GM19043 (cell line): ENCODE data around the gene NTN1.
"Not testable (repeated sequence)": the region's sequence is repeated elsewhere in the genome, so short reads cannot be mapped to it uniquely, and the experiment has no call there.

Experiments used
- ATAC-seq: cut with Tn5 transposase; IDR thresholded peaks from one replicate; pipeline ENCODE4 v1.9.1; 2021; ENCODE audit warnings: low read depth; ENCODE audit not compliant: unreplicated experiment

Gene NTN1

DNA sequence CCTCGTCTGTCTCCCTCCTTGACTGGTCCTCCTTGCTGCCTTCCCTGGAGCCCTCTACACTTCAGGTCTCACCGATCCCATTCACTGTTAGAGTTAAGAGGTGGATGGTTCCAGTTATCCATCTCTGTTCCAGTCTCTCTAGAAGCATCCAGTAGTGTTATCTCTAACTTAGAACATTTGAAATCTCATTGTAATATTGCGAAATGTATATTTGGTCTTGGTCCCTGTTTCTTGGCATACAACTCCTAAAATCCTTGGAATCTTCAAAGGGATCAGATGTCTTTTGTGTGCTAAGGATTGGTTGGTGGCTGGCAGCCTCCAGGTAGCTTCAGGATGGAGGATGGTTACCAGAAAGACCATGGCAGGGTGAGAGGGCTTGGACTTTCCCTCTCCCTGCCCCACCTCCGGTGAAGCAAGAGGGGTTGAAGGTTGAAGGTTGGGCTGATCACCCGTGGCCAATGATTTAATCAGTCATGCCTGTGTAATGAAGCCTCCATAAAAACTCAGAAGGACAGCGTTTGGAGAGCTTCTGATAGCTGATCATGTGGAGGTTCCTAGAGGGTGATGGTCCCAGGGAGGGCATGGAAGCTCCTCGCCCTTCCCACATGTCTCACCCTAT is 59.1 kb downstream of the NTN1 start:
- no peak for ATAC-seq

DNA sequence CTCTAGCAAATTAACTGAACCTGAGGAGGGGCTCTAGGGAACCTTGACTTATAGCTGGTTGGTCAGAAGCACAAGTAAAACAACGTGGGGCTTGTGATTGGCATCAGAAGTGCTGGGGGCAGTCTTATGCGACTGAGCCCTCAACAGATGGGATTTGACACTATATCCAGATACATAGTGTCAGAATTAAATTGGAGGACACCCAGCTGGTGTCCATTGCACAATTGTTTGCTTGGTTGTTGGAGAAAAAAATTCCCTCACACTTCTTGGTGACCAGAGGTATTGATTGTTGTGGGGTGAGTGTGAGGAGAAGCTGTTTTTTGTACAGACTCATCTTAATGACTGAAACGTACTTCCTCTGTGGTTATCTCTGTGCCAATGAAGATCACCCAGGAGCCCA is 59.7 kb downstream of the NTN1 start:
- no peak for ATAC-seq

DNA sequence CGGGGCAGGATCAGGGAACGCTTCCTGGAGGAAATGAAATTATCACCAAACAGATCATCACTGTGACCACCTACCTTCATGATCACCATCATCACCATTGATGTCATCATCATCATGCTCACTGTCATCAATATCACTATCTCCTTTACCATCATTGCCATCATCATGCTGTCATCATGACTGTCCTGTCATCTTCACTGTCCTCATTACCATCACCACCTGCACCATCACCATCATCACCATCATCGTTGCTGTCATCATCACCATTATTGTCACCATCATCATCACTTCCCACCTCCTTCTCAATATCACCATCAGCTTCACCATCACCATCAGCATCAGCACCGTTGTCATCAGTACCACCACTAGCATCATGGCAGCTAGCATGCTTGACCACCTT is 65.3 kb downstream of the NTN1 start:
- no peak for ATAC-seq

DNA sequence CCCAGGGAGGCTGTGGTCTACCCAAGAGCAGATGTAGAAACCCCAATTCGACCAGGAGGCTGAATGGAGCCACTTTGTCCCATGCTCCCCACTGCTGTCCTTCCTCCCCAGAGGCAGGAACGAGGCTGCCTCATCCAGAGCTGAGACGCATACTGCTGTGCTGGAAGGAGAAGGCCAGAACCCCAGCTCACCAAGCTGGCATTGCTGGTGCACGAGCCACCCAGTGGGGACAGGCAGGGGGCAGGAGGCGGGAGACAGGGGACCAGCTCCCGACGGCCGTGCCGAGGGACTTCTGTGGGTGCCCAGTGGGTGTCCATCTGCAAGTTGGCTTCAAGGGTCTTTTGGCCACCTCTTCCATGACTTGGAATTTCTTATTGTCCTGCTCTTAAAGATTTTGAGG is 66.6 kb downstream of the NTN1 start:
- no peak for ATAC-seq

DNA sequence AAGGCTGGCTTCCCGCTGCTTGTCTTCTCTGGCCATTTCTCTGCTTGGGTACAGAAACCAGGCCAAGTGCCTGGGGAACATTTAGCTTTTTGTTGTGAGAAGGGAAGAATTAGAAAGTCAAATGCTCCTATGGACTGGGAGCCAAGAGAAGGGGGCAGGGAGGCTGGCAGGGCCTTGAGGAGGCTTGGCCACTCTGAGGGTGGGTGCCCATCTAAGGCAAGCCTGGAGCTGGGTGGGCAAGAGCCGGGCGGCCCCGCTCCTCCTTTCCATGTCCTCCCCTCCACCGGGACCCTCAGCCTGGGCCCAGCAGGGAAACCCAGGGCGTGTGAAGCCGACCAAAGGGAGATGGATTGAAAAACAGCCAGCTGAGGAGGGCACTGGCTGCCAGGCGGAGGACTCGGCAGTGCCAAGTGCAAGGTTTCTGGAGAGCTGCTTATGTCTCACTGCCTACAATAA is 69.4 kb downstream of the NTN1 start:
- ATAC-seq = no peak

DNA sequence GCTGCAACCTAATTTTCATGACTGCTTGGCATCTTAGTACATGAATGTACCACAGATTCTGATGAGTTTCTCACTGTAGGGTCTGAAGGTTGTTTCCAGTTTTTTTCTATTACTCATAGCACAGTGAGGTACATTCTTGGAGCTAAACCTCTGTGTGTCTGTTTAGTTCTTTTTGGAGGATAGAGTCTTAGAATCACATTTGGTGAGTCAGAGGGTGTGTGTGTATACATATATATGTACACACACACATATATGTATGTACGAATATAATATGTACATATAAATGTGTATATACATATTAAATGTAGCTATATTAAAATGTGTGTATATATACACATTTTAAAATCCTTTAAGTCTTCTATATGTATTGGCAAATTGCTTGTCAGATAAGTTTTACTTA is 72.9 kb downstream of the NTN1 start:
- no peak for ATAC-seq

DNA sequence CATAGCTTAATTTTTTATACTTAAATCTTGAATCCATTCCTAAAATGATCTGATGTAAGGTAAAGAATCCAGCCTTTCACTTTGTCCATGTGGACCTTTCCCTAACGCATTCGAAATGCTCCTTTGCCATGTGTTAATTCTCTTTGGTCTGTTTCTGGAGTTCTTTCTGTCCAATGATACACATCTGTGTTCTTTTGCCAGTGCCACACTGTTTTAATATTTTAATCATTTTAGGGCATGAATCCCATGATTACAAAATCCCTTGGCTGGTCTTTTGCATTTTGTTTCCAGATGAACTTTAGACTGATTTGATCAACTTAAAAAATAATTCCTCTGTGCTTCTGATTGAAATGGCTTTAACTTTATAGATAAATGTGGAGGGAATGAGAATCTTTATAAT is 74.1 kb downstream of the NTN1 start:
- ATAC-seq = no peak

DNA sequence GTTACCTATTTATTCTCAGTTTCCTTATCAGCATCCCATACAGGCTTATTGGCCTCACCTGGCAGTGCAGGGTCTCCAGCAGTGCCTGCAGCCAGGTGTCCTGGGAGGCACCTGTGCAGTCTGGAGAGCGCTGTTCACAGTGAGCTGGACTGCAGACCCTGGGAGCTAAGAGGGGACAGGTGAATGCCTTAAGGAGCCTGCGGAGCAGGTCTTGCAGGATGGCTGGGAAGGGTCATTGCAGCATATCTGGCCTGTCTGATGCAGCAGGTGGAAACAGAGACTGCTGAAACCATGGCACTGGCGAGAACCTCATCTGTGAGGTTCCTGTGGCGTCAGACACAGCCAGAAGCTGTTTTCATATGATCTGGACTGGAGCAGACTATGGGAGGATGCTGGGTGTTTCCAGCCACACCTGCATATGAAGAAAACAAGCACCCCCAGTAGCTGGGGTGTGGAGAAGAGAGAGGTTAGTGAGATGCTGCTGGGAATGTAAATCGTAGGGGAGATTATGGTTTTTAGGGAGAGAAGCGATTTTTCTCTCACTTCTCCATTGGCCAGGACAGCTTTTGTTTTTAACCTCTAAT is 77.0 kb downstream of the NTN1 start:
- no peak for ATAC-seq

DNA sequence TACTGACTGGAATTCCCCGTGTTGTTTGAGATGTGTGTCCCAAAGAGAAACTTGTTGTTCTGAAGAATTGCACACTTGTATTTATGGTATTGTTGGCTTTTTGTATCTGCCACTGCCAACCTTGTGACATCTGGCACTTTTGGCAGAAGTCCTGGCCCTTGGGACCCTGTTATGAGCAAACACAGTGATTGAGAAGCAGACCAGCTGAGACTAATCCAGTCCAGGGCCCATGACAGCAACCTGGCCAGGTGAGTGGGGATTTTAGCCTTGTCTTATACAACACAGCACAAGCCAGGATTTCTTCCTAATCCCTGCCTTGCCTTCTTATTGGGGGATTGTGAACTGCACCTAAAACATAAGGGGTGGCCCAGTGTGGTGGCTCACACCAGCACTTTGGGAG is 80.0 kb downstream of the NTN1 start:
- no peak for ATAC-seq

DNA sequence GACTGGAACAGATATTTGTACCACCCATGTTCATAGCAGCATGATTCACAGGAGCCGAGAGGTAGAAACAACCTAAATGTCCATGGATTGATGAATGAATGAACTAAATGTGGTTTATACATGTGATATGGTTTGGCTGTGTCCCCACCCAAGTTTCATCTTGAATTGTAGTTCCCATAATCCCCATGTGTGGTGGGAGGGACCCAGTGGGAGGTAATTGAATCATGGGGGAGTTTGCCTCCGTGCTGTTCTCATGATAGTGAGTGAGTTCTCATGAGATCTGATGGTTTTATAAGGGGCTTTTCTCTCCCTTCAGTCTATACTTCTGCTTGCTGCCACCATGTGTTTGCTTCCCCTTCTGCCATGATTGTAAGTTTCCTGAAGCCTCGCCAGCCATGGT is 81.9 kb downstream of the NTN1 start:
- ATAC-seq = not testable (repeated sequence)

DNA sequence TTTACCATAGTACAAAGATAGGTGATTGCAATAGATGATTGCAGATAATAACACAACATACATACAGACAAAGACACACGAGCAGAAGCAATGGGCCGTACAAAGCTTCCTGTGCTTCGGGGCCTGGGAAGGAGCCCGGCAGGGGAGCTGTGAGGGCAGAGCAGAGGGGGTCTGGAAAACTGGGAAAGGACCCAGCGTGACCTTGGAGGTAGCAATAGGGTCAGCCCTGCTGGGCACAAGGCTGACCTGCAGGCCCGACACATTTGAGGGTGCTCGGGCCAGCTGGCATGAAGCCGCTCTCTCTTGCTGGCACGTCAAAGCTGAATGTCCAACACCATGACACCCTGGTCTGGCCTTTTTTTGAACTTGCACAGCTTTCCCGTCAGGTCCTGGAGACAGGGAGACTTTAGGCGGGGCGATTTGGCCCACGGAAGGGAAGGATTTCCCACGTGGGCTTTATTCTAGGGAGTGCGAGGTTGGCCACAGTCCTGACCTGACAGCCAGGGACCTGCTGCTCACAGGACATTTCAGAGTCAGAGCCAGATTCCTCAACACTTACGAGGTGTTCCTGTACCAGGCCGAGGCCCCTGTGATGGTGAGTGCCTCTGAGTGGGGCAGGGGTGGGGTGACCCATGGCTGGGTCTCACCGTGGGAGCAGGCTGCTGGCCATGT is 83.2 kb downstream of the NTN1 start:
- no peak for ATAC-seq

DNA sequence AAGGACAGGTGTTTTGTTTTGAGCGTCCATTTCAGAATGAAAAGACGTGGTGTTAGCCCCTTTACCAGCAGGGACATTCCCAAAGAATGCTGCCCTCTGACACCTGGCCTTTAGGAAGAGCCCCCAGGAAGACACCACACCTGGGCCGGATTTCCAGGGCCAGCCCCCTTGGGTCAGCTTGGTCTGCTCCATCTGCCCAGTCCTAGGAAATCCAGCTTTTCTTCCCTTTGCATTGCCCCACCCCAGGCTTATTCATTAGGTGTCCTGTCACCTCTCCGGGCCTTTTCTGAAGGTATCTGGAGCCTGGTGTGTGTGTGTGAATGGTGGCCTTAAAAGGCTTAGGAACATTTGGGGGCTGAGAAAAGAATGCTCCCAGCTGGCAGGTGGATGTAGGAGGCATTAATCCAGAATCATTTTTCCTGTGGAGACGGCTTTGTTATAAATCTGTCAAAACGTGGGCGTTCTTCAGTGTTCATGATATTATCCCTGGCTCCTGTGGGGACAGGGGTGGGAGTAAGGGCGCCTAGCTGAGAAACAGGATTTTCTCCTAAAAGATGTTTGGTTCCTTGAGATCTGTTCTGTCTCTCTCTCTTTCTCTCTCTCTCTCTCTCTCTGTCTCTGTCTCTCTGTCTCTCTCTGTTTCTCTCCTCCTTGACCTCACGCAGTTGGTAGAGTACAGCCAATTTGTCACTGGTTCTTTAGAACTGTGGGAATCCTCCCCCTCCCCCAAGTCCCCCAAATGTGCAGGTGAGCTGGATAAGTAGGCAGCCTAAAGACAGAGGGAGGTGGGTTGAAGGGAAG is 84.0 kb downstream of the NTN1 start:
- ATAC-seq = no peak

DNA sequence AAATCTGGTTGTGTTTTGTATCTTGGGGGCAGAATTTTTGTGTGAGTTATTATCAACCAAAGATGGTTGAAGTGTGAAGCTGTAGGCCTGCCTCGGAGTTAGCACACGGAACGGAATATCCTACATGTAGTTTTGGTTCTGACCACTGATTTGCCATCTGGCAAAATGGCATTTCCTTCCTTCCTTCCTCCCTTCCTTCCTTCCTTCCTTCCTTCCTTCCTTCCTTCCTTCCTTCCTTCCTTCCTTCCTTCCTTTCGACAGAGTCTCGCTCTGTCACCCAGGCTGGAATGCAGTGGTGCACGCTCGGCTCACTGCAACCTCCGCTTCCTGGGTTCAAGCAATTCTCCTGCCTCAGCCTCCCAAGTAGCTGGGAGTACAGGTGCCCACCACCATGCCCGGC is 85.0 kb downstream of the NTN1 start:
- ATAC-seq = not testable (repeated sequence)

DNA sequence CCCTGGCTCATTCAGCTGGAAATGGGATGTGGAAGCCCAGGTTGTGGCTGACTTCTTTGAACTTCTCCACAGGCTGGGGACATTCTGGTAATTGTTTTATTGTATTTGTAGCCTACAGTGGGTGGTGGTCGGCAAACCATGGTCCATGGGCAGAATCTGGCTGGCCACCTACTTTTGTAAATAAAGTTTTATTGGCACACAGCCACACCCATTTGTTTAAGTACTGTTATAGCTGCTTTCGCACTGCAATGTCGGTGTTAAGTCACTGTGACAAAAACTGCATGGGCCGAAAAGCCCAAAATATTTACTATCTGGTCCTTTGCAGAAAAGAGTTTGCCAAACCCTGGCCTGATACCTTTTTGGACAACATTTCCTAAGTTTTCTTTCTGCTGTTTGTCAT is 86.2 kb downstream of the NTN1 start:
- no peak for ATAC-seq

DNA sequence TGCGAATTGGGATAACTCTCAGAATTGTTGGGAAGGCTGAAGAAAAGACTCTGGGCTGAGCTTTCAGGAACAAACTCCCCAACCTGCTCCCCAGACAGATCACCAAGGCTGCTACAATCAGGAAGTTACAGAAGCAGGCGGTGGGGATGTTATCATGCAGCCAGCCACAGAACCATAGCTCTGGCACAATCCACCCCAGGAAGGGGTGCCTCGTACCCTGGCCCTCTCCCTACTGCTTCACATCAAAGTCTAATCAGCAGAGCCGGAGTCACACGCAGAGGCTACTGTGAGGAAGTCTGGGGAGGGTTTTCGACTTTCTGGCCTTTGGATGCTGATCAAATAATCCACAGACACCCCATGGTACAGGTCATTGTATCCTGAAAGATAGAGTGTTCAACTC is 86.8 kb downstream of the NTN1 start:
- ATAC-seq = no peak

DNA sequence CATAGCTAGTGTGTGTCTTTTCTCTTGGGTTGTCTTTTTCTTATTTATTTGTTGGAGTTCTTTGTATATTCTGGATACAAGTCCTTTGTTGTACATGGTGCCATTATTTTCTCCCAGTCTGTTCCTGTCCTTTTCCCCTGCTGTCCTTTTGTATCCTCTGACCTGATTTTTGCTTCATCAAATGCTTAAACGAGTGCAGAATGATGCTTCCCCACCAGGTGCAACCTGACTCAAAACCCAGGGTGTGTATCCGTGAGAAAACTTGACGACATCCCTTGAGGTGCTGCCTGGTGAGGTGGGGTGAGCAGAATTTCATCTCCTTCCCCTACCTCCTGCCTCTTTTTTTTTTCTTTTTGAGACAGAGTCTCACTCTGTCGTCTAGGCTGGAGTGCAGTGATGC is 88.6 kb downstream of the NTN1 start:
- ATAC-seq = no peak

DNA sequence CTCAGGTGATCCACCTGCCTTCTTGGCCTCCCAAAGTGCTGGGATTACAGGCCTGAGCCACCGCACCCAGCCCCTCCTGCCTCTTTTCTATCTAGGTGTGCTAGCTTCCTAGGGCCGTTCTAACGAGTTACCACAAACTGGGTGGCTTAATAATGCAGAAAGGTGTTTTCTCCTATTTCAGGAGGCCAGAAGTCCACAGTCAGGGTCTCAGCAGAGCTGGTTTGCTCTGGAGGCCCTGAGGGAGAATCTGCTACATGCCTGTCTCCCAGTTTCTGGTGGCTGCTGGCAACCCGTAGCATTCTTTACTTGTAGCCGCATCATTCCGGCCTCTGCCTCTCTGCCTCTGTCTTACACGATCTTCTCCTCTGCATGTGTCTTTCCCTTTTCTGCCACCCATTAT is 89.2 kb downstream of the NTN1 start:
- ATAC-seq = no peak

DNA sequence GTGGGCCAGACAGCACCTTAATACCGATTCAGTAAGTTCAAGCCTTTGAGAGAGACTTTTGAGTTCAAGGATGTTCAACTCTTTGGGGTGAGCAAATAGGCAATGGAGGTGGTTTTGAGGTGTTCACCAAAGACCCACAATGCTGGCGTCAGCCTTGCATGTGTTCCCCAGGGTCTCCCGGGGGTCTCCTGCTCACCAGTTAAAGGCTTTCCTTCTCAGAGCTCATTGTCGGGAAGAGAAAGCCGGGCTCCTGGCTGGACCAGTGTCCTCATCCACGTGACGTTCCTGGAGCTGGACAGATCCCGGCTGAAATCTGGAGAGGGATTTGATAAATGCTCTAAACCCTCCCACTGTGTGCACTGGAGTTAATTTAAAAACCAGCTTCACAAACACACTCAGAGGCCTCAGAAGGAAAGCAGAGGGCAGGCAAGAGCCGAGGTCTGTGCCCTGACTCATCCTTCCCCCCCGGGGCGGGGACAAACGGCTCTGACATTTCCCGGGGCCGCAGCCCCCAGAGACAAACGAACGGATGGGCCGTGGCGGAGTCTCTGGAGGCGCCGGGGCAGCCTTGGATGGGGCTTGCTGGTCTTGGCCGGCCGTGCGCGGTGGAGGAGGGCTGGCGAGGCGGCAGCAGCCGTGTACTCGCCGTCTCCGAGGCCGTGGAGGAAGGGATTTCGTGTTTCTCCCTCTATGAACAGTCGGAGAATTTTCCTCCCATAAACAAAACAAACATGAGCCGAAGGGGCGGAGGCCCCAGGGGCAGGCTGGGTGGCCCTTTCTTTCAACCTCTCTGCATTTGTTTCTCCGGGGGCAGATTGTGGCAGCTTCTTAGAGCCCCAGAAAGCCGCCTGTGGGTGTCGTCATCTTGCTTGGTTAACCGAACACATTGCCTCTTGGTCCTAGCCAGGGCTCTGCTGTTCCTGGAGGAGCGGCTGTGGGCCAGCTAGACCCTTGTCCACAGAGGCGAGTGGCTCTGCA is 94.2 kb downstream of the NTN1 start:
- ATAC-seq = no peak

DNA sequence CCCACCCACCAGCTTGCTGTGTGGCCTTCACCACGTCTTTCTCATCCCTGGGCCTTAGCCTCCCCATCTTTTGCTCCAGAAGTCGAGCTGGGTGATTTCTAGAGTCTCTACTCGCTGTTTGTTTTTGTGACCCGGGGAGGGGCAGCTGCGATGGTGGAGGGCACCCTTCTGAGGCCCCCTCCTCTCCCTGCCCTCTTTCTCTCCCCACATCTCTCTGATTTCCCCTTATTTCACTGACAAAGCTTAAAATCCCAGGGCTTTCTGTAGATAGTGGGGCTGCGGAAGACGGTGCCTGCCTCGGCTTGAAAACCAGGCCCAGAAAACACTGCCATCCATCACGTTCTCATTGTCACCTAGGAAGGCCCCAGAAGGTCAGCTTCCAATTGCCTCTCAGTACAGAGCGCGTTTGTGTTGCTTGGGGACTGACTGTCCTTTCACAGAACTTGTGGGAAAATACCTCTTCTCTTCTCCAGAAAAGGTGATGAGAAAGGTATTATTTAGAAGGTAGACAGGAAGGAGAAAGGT is 95.1 kb downstream of the NTN1 start:
- ATAC-seq = no peak
